Hematopoietic multipotent progenitor cell treated with erythropoietin and hydrocortisone succinate and interleukin-3 and kit ligand, for 15 days (in vitro differentiated cells): ENCODE data around the gene LZTFL1.

Experiments used
- DNase-seq: peaks from one replicate; pipeline ENCODE4 v3.0.0-alpha.2; 2015; ENCODE audit warnings: low spot score

LZTFL1 gene

GRCh38 chr3:45807681-45808540 is 34.0 kb downstream of the LZTFL1 start:
- no peak for DNase-seq

- DNase-seq = no peak
These were observed 34.8 kb downstream of the LZTFL1 start for GRCh38 chr3:45807133-45807532.

GRCh38 chr3:45806072-45806471 is 35.8 kb downstream of the LZTFL1 start:
- DNase-seq = no peak

GRCh38 chr3:45803252-45803935 is 38.5 kb downstream of the LZTFL1 start:
- DNase-seq = no peak

- no peak for DNase-seq
These were observed 39.8 kb downstream of the LZTFL1 start for GRCh38 chr3:45802146-45802545.

- no peak for DNase-seq
These were observed 41.3 kb downstream of the LZTFL1 start for GRCh38 chr3:45800611-45801010.

GRCh38 chr3:45799586-45799985 is 42.3 kb downstream of the LZTFL1 start:
- no peak for DNase-seq

- no peak for DNase-seq
These were observed 43.9 kb downstream of the LZTFL1 start for GRCh38 chr3:45798034-45798433.

- DNase-seq = no peak
These were observed 44.8 kb downstream of the LZTFL1 start for GRCh38 chr3:45796902-45797637.

GRCh38 chr3:45795882-45796765 is 45.8 kb downstream of the LZTFL1 start, which contains the start of gene SLC6A20:
TSS of gene SLC6A20 (minus strand) at chr3:45796536. CDS start at chr3:45796419, 117 bp downstream.
- DNase-seq = no peak

GRCh38 chr3:45795509-45795881 is 46.4 kb downstream of the LZTFL1 start:
- DNase-seq = no peak

GRCh38 chr3:45794660-45795059 is 47.3 kb downstream of the LZTFL1 start:
- no peak for DNase-seq

GRCh38 chr3:45794177-45794560 is 47.8 kb downstream of the LZTFL1 start:
- DNase-seq = no peak

- DNase-seq = no peak
These were observed 48.3 kb downstream of the LZTFL1 start for GRCh38 chr3:45793482-45794176.

GRCh38 chr3:45792516-45793172 is 49.3 kb downstream of the LZTFL1 start:
- no peak for DNase-seq

GRCh38 chr3:45792036-45792435 is 49.9 kb downstream of the LZTFL1 start:
- DNase-seq = no peak

GRCh38 chr3:45790596-45790995 is 51.3 kb downstream of the LZTFL1 start:
- no peak for DNase-seq

- DNase-seq = no peak
These were observed 52.6 kb downstream of the LZTFL1 start for GRCh38 chr3:45789235-45789812.

GRCh38 chr3:45787551-45787950 is 54.4 kb downstream of the LZTFL1 start:
- no peak for DNase-seq
